Measurements from ENCODE around the gene TJAP1.

TJAP1 gene

DNA sequence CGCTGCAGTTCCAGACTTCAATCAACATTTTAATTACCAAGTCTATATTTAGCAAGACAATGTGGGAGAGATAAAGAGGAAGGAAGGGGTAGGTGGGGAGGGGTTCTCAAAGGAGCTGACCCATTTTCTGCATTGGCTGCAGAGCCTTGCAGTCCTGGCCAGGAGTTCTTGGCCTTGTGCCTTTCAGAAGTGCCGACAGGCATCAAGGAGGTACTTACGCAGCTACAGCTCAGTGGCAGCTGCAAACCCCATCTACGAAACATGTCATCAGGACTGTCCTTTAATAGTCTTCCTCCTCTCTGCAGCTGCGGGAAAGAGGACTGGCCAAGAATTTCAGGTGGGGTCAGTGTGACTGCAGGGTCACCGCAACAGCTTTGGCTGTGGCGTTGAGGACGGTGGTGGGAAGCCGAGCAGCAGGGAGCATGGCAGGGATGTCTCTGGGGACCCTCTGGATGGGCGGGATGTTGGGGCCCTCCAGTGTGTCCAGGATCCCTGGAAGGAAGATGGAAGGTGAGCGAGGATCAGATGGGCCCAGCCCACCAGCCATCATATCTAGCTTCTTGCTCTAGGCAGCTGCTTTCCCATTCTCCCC lies 34.5 kb downstream of the TJAP1 start:
- TF ChIP-seq GATA3 (IDR thresholded peaks at IDR 0.05; ENCODE audit: low read depth, low read length) (no peak), GATA2 (IDR thresholded peaks at IDR 0.05; ENCODE audit: low read depth, low read length) (no peak)

DNA sequence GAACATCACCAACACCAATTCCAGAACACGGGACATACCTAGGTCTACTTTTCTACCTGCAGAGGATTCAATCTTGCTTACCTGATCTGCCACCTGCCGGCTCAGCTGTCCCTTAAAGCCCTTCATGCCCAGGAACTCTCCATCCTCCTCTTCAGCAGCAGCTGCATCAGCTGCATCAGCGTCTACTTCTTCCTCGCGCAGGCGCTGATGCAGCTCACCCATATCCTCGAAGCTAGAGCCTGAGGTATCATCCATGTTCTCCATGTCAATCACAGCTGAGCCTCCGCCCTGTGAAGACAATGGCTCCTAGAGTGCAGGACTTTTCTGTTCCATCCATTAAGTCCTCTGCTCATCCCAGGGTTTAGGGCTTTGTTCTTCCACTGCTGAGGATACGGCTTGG lies 38.4 kb downstream of the TJAP1 start:
- TF ChIP-seq GATA2 (IDR thresholded peaks at IDR 0.05; ENCODE audit: low read depth, low read length) (no peak), GATA3 (IDR thresholded peaks at IDR 0.05; ENCODE audit: low read depth, low read length) (no peak)

DNA sequence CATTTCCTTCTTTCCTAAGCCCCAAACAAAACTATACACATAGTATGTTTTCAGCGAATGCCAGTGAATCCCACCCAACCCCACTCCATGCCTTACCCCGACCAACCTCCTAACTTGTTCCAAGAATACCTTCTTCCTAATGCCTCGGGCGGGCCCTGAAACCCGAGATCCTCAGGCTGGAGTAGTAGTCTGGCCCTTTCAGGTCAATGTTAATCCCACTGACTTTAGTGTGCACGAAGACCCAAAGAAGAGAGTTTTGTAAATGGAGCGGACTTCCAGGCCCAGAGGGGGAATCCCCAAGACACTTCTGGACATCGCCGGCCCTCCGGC lies 39.0 kb downstream of the TJAP1 start:
- TF ChIP-seq GATA2 (IDR thresholded peaks at IDR 0.05; ENCODE audit: low read depth, low read length): no peak
- TF ChIP-seq GATA3 (IDR thresholded peaks at IDR 0.05; ENCODE audit: low read depth, low read length): no peak

DNA sequence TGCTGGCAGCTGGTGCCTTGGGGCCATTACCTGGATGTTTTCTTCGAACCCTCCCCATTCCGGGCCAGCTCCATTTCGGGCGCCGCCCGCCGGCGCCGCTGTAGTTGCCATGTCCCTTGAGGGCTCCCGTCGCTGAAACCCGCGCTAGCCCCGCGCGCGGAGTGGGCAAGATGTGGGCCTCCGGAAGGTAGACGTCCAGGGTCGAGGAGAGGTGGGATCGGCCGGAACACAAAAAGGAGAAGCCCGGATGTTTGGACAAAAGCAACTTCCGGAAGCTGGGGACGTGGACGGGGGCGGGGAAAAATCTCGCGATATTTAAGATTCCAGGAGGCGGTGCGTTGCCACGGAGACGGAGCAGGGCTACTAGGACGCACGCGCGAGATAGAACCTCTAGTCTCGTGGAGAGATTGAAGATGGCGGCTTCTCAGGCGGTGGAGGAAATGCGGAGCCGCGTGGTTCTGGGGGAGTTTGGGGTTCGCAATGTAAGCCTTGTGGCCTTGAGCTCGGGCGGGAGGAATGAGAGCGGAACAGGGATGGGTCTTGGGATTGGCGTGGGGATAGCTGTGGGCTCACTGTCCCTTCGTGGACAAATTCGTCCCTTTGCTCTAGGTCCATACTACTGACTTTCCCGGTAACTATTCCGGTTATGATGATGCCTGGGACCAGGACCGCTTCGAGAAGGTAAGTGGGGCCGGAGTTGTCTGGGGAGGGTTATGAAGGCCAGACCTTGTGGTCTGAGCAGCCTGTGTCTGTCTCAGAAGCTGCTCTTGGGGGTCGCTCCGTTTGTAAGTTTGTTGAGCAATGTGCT lies 39.5 kb downstream of the TJAP1 start, which contains the start of the genes POLR1C and YIPF3:
Gene POLR1C, plus strand, starts transcription at position 393 of the 808 bp plus-strand sequence. Its CDS starts 21 bp downstream, at position 414.
Gene YIPF3, minus strand, starts transcription at position 230 of the 808 bp plus-strand sequence. Its CDS starts 119 bp downstream, at position 111.
- no peak for TF ChIP-seq GATA3 (IDR thresholded peaks at IDR 0.05; ENCODE audit: low read depth, low read length)
- peak; percentile 19; the same call in 1 of the 2 replicates for TF ChIP-seq GATA2 (IDR thresholded peaks at IDR 0.05; ENCODE audit: low read depth, low read length)

DNA sequence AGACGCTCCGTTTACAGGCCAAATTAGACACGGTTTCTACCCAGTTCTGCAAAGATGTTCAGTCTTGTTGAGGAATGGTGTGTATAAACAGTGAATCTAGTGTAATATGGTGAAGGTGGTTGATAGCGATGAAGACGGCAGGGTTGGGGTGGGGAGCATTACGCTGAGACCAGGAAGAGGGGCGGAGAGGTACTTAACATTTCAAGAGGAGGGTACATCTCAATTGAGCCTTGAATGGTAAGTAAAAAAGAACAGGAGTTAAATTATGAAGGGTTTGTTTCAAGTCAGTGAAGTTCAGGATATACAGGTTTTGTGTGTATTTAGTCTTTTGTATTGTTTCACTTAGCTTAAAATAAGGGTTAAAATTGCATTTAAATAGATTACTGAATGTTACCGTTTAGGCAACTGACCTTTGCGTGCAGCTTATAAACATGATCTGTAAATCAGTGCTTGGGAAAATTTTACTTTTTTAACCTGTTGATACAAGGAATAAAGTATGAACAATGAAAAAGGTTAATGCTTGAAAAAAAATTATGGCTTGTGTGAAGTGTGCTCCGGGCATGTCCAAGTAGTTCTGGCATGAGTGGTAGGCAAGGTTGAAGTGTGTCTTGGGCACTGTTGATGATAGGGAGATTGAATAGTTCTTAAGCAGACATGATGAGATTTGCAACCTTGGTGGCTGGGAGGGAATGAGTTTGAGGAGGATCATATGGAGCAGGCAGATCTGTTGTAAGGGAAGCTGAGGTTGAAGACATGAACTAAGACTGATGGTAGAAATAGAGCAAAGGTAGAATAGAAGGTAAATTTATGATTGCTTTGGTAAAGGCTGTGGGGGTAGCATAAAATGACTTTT lies 40.4 kb downstream of the TJAP1 start:
- TF ChIP-seq GATA3 (IDR thresholded peaks at IDR 0.05; ENCODE audit: low read depth, low read length) (no peak), GATA2 (IDR thresholded peaks at IDR 0.05; ENCODE audit: low read depth, low read length) (no peak)

DNA sequence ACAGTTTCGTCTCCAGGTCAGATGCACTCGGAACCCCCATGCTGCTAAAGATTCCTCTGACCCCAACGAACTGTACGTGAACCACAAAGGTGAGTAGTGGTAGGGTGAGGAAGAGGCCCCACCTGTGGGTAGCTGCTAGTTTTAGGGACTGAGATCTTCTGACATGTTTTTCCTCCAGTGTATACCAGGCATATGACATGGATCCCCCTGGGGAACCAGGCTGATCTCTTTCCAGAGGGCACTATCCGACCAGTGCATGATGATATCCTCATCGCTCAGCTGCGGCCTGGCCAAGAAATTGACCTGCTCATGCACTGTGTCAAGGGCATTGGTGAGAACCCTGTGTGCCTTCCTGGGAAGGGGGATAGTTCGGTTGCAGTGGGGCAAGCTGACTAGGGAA lies 42.7 kb downstream of the TJAP1 start:
- TF ChIP-seq GATA3 (IDR thresholded peaks at IDR 0.05; ENCODE audit: low read depth, low read length): no peak
- TF ChIP-seq GATA2 (IDR thresholded peaks at IDR 0.05; ENCODE audit: low read depth, low read length): no peak

DNA sequence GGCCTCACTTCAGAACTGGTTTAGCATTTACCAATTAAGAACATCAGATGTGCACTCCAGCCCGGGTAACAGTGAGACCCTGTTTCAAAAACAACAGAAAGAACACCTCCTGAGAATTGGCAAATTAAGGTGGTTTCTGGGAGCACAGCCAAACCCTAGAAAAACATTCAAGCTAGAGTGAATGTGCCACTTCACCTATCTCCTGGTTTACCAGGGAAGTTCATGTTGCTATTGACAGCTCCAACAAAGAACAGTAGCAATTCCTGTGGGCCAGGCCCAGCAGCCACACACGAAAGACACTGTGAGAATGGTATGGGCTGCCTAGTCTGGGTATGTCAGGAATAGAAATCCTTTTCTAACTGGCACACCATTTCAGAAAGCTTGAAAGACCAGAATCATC lies 44.5 kb downstream of the TJAP1 start:
- no peak for TF ChIP-seq GATA3 (IDR thresholded peaks at IDR 0.05; ENCODE audit: low read depth, low read length)
- TF ChIP-seq GATA2 (IDR thresholded peaks at IDR 0.05; ENCODE audit: low read depth, low read length): no peak

DNA sequence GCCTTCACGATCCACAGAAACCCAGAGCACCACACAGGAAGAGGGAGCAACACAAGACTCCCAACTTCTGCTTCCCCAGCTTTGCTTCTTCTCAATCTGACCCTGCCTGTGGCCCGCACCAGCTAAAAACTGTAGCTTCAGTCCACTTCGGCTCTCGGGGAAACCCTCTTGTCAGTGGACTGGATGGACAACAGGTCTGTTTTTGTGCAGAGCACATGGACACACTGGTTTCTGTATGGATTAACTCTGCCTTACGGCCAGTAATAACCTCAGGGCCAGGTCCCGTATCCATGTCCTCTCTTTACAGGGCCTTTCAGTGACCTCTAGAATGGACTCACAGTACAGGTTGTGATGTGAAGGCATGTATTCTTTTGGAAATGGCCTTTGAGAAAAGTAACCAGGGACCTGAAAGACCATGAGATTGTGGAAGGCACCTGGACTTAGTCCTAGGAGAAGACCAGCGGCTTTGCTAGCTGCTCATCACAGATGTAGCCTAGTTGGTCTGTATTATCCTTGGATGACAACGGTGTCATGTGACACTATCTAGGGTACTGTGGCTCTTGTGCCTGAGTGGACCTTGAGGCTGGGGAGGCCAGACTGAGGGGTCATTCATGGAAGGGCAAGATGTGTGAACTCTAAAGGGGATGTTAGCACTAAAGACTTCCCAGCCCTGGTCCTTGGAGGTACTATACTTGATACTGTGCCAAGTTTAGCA lies 45.3 kb downstream of the TJAP1 start:
- no peak for TF ChIP-seq GATA3 (IDR thresholded peaks at IDR 0.05; ENCODE audit: low read depth, low read length)
- TF ChIP-seq GATA2 (IDR thresholded peaks at IDR 0.05; ENCODE audit: low read depth, low read length): no peak

DNA sequence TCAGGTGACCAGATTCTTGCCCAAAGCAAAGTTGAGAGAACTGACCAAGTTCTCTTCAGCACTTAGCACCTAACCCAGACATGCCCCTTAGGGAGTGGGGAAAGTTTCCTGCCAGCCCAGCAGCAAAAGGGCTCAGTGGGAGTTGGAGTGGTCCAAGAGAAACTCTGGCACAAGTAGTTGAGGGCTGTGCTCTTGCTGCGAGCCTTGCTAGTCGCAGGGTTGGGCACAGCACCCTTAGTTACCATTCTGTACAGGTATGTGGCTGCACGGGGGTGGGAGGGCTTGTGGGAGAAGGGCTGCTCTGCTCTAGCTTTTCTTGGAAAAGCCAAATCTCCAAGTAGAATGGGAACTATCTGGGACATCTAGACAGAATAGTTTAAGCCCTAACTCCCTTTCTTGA lies 45.9 kb downstream of the TJAP1 start:
- TF ChIP-seq GATA2 (IDR thresholded peaks at IDR 0.05; ENCODE audit: low read depth, low read length) (no peak), GATA3 (IDR thresholded peaks at IDR 0.05; ENCODE audit: low read depth, low read length) (no peak)

DNA sequence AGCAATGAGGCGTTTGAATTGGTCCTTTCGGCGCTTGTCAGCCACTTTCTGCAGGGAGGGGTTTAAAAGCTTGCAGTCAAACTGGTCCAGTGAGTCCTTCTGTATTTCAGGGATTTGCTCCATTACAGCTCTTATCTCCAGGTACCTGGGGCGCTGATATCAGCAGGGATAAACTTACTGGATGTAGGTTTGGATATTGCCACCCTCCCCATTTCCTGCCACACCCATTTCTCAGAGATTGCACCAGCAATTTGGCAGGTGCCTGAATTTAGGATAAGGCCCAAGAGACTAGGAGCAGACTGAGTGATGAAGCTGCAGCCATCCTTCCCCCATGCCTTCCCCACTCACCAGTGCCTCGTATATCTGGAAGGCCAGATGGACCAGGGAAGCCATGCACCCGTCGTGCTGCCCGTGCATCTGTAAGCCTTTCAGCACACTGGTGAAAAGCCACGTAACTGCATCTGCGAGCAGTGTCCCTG lies 47.2 kb downstream of the TJAP1 start:
- TF ChIP-seq GATA3 (IDR thresholded peaks at IDR 0.05; ENCODE audit: low read depth, low read length) (no peak), GATA2 (IDR thresholded peaks at IDR 0.05; ENCODE audit: low read depth, low read length) (no peak)

DNA sequence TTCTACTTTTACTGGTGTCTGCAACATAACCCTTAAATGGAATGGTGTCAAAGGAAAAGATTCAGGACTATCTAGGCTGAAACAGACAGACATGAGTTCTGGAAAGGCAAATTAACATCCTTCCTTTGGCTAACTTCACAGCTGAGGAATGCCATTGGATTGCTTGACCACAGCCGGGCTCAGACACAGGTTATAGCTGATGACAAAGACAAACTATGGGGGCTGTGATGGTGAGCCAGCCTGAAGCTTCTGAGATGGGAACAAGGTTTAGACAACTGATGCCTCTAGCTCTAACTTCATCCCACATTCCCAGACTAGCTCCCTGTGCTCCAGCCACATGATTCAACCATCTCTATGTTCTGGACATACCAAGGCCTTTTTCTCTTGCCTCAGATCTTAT lies 54.8 kb downstream of the TJAP1 start:
- no peak for TF ChIP-seq GATA3 (IDR thresholded peaks at IDR 0.05; ENCODE audit: low read depth, low read length)
- TF ChIP-seq GATA2 (IDR thresholded peaks at IDR 0.05; ENCODE audit: low read depth, low read length): no peak

DNA sequence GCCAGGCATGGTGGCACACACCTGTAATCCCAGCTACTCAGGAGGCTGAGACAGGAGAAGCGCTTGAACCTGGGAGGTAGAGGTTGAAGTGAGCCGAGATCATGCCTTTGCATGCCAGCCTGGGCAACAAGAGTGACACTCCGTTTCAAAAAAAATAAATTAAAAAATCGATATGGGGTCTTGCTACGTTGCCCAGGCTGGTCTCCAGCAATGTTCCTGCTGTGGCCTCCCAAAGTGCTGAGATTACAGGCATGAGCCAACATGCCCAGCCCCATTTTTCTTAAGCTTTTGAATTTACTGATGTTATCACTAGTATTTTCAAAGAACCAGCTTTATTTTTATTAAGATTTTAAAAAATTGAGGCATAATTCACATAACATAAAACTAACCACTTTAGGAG lies 63.1 kb downstream of the TJAP1 start:
- no peak for TF ChIP-seq GATA2 (IDR thresholded peaks at IDR 0.05; ENCODE audit: low read depth, low read length)
- no peak for TF ChIP-seq GATA3 (IDR thresholded peaks at IDR 0.05; ENCODE audit: low read depth, low read length)

DNA sequence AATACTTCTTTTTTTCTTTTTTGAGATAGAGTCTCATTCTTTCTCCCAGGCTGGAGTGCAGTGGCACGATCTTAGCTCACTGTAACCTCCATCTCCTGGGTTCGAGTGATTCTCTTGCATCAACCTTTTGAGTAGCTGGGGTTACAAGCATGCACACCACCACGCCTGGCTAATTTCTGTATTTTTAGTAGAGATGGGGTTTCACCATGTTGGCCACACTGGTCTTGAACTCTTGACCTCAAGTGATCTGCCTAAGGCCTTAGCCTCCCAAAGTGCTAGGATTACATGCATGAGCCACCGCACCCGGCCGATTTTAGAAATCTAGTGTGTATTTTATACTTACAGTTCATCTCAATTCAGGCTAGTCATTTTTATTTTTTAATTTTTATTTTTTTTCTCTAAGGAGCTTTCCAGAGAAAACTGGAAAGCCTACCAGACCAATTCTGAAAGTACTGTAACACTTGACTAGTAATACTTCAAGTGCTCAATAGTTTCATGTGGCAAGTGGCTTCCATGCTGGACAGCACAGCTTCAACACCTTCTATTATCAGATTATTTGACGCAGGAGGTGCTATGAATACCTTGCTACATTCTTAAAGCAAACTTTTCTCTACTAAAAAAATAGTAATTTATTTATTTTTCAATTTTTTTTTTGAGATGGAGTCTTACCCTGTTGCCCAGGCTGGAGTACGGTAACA lies 64.6 kb downstream of the TJAP1 start:
- no peak for TF ChIP-seq GATA2 (IDR thresholded peaks at IDR 0.05; ENCODE audit: low read depth, low read length)
- TF ChIP-seq GATA3 (IDR thresholded peaks at IDR 0.05; ENCODE audit: low read depth, low read length): no peak
